Measurements from ENCODE around the gene CYSRT1. TPM values are rescaled to one million over a fixed set of nuclear protein-coding genes. Genes with fewer than 3 reads are reported as not detected.

CYSRT1 gene
- total RNA-seq, 2 experiments from 2014 or later = 1.7 to 2.9 TPM

DNA sequence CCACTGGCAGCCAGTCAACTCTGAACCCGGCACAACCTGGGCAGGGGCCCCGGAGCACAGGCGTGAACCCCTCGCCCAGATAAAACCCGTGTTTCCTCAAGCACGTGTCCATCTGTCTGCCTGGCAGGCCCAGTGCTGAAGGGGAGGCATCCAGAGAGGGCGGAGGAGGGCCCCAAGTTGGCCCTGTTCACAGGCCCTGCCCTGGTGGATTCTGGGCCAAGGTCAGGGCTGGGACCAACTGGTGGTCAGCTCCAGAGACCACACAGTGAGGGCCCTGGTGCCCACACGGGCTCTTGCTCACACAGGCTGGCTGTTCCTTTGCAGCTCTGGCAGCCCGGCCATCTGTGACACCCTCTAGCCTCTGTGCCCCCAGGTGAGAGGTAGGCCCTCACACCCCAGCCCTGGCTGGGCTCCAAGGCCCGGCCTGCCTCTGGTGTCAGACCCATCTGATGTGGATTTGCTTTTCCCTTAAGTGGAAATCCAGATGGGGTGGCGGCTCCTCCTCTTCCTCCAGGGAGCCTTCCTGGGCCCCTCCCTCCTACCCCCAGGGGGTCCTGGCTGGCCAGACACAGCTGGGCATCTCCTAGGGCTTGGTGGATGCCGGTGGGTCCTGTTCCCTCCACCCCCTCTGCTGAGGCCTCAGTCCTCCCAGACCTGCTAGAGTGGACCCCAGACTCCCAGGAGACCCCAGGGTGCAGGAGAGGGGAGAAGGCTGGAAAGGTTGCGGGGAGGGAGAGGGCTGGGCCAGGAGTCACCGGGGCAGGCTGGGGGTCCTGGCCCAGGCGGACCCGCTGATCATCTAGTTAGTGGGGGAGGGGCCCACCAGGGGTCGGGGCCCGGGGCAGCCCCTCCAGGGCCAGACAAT lies 25.6 kb downstream of the CYSRT1 start:
- H3K9me2 ChIP-seq (ENCODE audit: insufficient read depth, low read length) = no peaks in the 10 kb centered on the region
- no peaks in the 10 kb centered on the region for H3K9me3 ChIP-seq (ENCODE audit: low read length)
- peaks cover 42% of the 10 kb centered on the region for H3K4me1 ChIP-seq (ENCODE audit: insufficient read depth, low read length, poor library complexity, severe bottlenecking)
- H3K79me2 ChIP-seq (ENCODE audit: insufficient read depth, low read depth, low read length) = peaks cover 3% of the 10 kb centered on the region; the same call in 1 of the 2 replicates
- 0 out of 2 replicates have a peak, but pooled peaks cover 2% of the 10 kb centered on the region for H3K36me3 ChIP-seq (ENCODE audit: insufficient read depth, low read length)
- no peak overlapping the region for H3K4me3 ChIP-seq (ENCODE audit: low read depth, low read length, poor library complexity, severe bottlenecking)
- intact Hi-C loops (cut with micrococcal nuclease; ENCODE audit: unreplicated experiment) = no loop called here
- no peak overlapping the region for H3K27ac ChIP-seq (ENCODE audit: low read depth, low read length, poor library complexity, severe bottlenecking)
- no peaks in the 10 kb centered on the region for H4K20me1 ChIP-seq (ENCODE audit: insufficient read depth, low read length)
- DNase-seq (ENCODE audit: low spot score) = no peak
- ChIA-PET CTCF (ENCODE audit: unreplicated experiment) (no interaction called here), POLR2A (no interaction called here)
- H2AFZ ChIP-seq (ENCODE audit: low read length) = no peak overlapping the region
- TF ChIP-seq, protein P1, sequence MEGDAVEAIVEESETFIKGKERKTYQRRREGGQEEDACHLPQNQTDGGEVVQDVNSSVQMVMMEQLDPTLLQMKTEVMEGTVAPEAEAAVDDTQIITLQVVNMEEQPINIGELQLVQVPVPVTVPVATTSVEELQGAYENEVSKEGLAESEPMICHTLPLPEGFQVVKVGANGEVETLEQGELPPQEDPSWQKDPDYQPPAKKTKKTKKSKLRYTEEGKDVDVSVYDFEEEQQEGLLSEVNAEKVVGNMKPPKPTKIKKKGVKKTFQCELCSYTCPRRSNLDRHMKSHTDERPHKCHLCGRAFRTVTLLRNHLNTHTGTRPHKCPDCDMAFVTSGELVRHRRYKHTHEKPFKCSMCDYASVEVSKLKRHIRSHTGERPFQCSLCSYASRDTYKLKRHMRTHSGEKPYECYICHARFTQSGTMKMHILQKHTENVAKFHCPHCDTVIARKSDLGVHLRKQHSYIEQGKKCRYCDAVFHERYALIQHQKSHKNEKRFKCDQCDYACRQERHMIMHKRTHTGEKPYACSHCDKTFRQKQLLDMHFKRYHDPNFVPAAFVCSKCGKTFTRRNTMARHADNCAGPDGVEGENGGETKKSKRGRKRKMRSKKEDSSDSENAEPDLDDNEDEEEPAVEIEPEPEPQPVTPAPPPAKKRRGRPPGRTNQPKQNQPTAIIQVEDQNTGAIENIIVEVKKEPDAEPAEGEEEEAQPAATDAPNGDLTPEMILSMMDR (conservative IDR thresholded peaks at IDR 0.05; ENCODE audit: low read length) = no peak
- no peak for TF ChIP-seq EZH2phosphoT487 (IDR thresholded peaks at IDR 0.05; ENCODE audit: borderline replicate concordance, low read depth, low read length)
- no peak overlapping the region for H3K4me2 ChIP-seq (ENCODE audit: low read length)
- BruUV-seq (replicated peaks) = no TSS peak

DNA sequence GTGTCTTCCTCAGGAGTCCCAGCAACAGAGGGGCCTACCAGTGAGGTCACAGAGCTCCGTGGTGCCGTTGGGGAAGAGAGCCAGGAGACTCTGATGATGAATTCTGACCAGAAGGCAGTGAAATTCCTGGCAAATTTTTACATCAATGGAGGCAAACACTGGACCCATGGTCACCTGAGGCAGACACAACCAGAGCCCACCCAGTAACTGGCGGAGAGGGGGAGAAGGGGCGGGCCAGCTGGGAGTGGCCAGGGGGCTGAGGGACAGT lies 26.2 kb downstream of the CYSRT1 start, which contains the start of gene STPG3:
Gene STPG3 (plus strand): TSS at position 93 of the 268 bp plus-strand sequence. CDS start 1 bp downstream, at position 94.
- peaks cover 8% of the 10 kb centered on the region; the same call in 1 of the 2 replicates for H3K36me3 ChIP-seq (ENCODE audit: insufficient read depth, low read length)
- POLR2A ChIA-PET = no interaction called here
- H3K4me1 ChIP-seq (ENCODE audit: insufficient read depth, low read length, poor library complexity, severe bottlenecking) = peaks cover 42% of the 10 kb centered on the region
- TF ChIP-seq, protein P1 (conservative IDR thresholded peaks at IDR 0.05; ENCODE audit: low read length) = no peak
- TF ChIP-seq EZH2phosphoT487 (IDR thresholded peaks at IDR 0.05; ENCODE audit: borderline replicate concordance, low read depth, low read length) = no peak
- DNase-seq (ENCODE audit: low spot score) = no peak
- no peak within 1 kb of the TSS for H3K27ac ChIP-seq (ENCODE audit: low read depth, low read length, poor library complexity, severe bottlenecking)
- H3K79me2 ChIP-seq (ENCODE audit: insufficient read depth, low read depth, low read length) = peaks cover 9% of the 10 kb centered on the region
- H3K9me3 ChIP-seq (ENCODE audit: low read length) = no peaks in the 10 kb centered on the region
- H3K4me3 ChIP-seq (ENCODE audit: low read depth, low read length, poor library complexity, severe bottlenecking) = no peak within 1 kb of the TSS
- BruUV-seq (replicated peaks) = no TSS peak
- no peaks in the 10 kb centered on the region for H3K9me2 ChIP-seq (ENCODE audit: insufficient read depth, low read length)
- H4K20me1 ChIP-seq (ENCODE audit: insufficient read depth, low read length) = peaks cover 4% of the 10 kb centered on the region; the same call in 1 of the 2 replicates
- intact Hi-C loops (cut with micrococcal nuclease; ENCODE audit: unreplicated experiment) = no loop called here
- peak within 1 kb of the TSS; percentile 94; the same call in 1 of the 2 replicates for H3K4me2 ChIP-seq (ENCODE audit: low read length)
- no peak within 1 kb of the TSS for H2AFZ ChIP-seq (ENCODE audit: low read length)
- CTCF ChIA-PET (ENCODE audit: unreplicated experiment) = no interaction called here

All from OCI-LY7 (cell line).